T-cell (primary cell): ENCODE data around the gene OBP2B. TPM values are rescaled to one million over a fixed set of nuclear protein-coding genes. Genes with fewer than 3 reads are reported as not detected.
"Not testable (repeated sequence)": the region's sequence is repeated elsewhere in the genome, so short reads cannot be mapped to it uniquely, and the experiment has no call there.

Experiments
- ATAC-seq, 4 experiments: fragments of 200-7000 bp in 3 of 4; fragments of 150-1000 bp in 1 of 4; cut with Tn5 transposase; replicated peaks in 1 of 4; 1 replicate in 3 of 4; 2 replicates in 1 of 4; pipeline ENCODE4 v1.10.0; 2021; ENCODE audit warnings: moderate library complexity in 3 of 4, mild to moderate bottlenecking in 2 of 4, moderate number of reproducible peaks in 1 of 4
- CTCF ChIA-PET, 2 donors: fragments of 300-600 bp; sonication (Branson Sonifier 250); formaldehyde crosslinking; loops; one replicate each; lab custom pipeline; 2022; ENCODE audit warnings: antibody characterized with exemption in 2 of 2; lab: Charles Lee
- POLR2A ChIA-PET, 2 donors: fragments of 300-600 bp; sonication (Branson Sonifier 250); formaldehyde crosslinking; loops; one replicate each; lab custom pipeline; 2022; ENCODE audit warnings: antibody characterized with exemption in 2 of 2; lab: Charles Lee
- DNase-seq, 35 experiments: peaks; one replicate each; pipeline versions ENCODE4 v3.0.0 to v3.0.0-alpha.2; 2013 to 2023
- H3K27ac ChIP-seq: one replicate; pipeline ENCODE4 v1.5.1; 2013; ENCODE audit warnings: low read length
- H3K27me3 ChIP-seq, 2 experiments: replicated peaks in 1 of 2; 1 replicate in 1 of 2; 2 replicates in 1 of 2; pipeline versions ENCODE4 v1.6.1 to v1.7.0; 2013; ENCODE audit warnings: low read length in 1 of 2, mixed read lengths in 1 of 2; ENCODE audit not compliant: control insufficient read depth in 2 of 2, insufficient read depth in 2 of 2; ENCODE audit errors: extremely low read depth in 1 of 2
- H3K36me3 ChIP-seq, 2 donors: 1 replicate in 1 of 2; 2 replicates in 1 of 2; pipeline versions ENCODE4 v1.6.1 to v1.7.0; 2013; ENCODE audit warnings: low read length in 1 of 2; ENCODE audit not compliant: control insufficient read depth in 2 of 2, insufficient read depth in 1 of 2; ENCODE audit errors: extremely low read depth in 1 of 2
- H3K4me1 ChIP-seq, 2 experiments: 1 replicate in 1 of 2; 2 replicates in 1 of 2; pipeline versions ENCODE4 v1.6.1 to v1.7.0; 2013; ENCODE audit warnings: low read length in 2 of 2, mixed read lengths in 1 of 2; ENCODE audit not compliant: insufficient read depth in 2 of 2, control insufficient read depth in 1 of 2; ENCODE audit errors: extremely low read depth in 1 of 2
- H3K4me3 ChIP-seq, 2 donors: 1 replicate in 1 of 2; 2 replicates in 1 of 2; pipeline versions ENCODE4 v1.5.1 to v1.7.0; 2013; ENCODE audit warnings: mild to moderate bottlenecking in 2 of 2, low read length in 1 of 2, moderate library complexity in 1 of 2; ENCODE audit not compliant: control insufficient read depth in 1 of 2; ENCODE audit errors: extremely low read depth in 1 of 2
- H3K9me3 ChIP-seq: 2 replicates; pipeline ENCODE4 v1.7.0; 2013
- H3K27ac Mint-ChIP-seq, 2 donors: one replicate each; pipeline ENCODE4 v1.8.0; 2020 to 2021; ENCODE audit warnings: mild to moderate bottlenecking in 2 of 2, mixed read lengths in 2 of 2
- H3K27me3 Mint-ChIP-seq, 2 donors: one replicate each; pipeline ENCODE4 v1.8.0; 2021 to 2022; ENCODE audit warnings: mixed read lengths in 2 of 2
- H3K36me3 Mint-ChIP-seq: one replicate; pipeline ENCODE4 v1.8.0; 2021; ENCODE audit warnings: mixed read lengths
- H3K4me1 Mint-ChIP-seq, 3 donors: one replicate each; pipeline ENCODE4 v1.8.0; 2020 to 2022; ENCODE audit warnings: mixed read lengths in 3 of 3, mild to moderate bottlenecking in 1 of 3
- H3K4me3 Mint-ChIP-seq, 3 donors: one replicate each; pipeline ENCODE4 v1.8.0; 2020 to 2022; ENCODE audit warnings: mild to moderate bottlenecking in 3 of 3, mixed read lengths in 3 of 3, moderate library complexity in 3 of 3
- H3K9me3 Mint-ChIP-seq, 3 donors: one replicate each; pipeline ENCODE4 v1.8.0; 2020 to 2022; ENCODE audit warnings: mixed read lengths in 3 of 3
- WGBS: methylation state at CpG from one replicate; pipeline ENCODE4 v1.1.5; 2013; ENCODE audit warnings: missing lambda C conversion rate; ENCODE audit not compliant: insufficient coverage; 5-methylcytosine and 5-hydroxymethylcytosine counted together
- total RNA-seq, 35 experiments: library from RNA in 6 of 35; stranded (reverse) in 6 of 35; fragments of 120-200 nt in 1 of 35; gene quantifications; one replicate each; pipeline versions ENCODE4 v1.2.1 to v1.2.4 and lab custom pipeline; 2013 to 2026

Gene OBP2B
- total RNA-seq, 5 donors from 2014 or later (not counting 1 experiment from before 2014, with no cell fraction given) = not detected

GRCh38 chr9:133180953-133181352 is 28.1 kb downstream of the OBP2B start:
- Mint-ChIP-seq H3K27ac (no peak overlapping the region), H3K4me3 (no peak overlapping the region), H3K9me3 (no peaks in the 10 kb centered on the region), H3K27me3 (peaks cover 16 to 29% of the 10 kb centered on the region in 2 donors), H3K4me1 (peaks cover 9 to 10% (median 10%) of the 10 kb centered on the region in 3 donors), H3K36me3 (no peaks in the 10 kb centered on the region)
- ATAC-seq = no peak
- Histone ChIP-seq H3K9me3 (no peaks in the 10 kb centered on the region), H3K4me1 (peaks cover 3 to 12% of the 10 kb centered on the region in 2 experiments), H3K4me3 (no peak overlapping the region), H3K27ac (no peak overlapping the region), H3K36me3 (no peaks in the 10 kb centered on the region), H3K27me3 (peaks cover 0 to 16% of the 10 kb centered on the region in 2 experiments)
- ChIA-PET POLR2A (interaction anchor here (0.6 to 1.1 kb wide), 3 partner anchors 14 to 85 kb away, joined by 3 to 8 read pairs (median 3); no protein-coding TSS in a partner anchor), CTCF (interaction anchor here in 1 of 2 donors (1.4 kb wide), 1 partner anchor 37 kb away, joined by 4 read pairs; no protein-coding TSS in a partner anchor)
- 67% methylated on average over 3 of the region's 5 CpGs for WGBS
- no peak for DNase-seq

GRCh38 chr9:133173056-133173455 is 36.0 kb downstream of the OBP2B start:
- Mint-ChIP-seq H3K36me3 (no peaks in the 10 kb centered on the region), H3K4me3 (no peak overlapping the region), H3K4me1 (no peaks in the 10 kb centered on the region), H3K27me3 (peaks cover 0 to 6% of the 10 kb centered on the region in 2 donors), H3K9me3 (no peaks in the 10 kb centered on the region), H3K27ac (no peak overlapping the region)
- ATAC-seq (no peak), DNase-seq (no peak)
- Histone ChIP-seq H3K9me3 (no peaks in the 10 kb centered on the region), H3K27me3 (peaks cover 0 to 11% of the 10 kb centered on the region in 2 experiments), H3K36me3 (no peaks in the 10 kb centered on the region), H3K27ac (no peak overlapping the region), H3K4me3 (no peak overlapping the region), H3K4me1 (no peaks in the 10 kb centered on the region)
- POLR2A ChIA-PET = no interaction called here
- 84% methylated on average over 7 of the region's 7 CpGs for WGBS
- CTCF ChIA-PET = no interaction called here

GRCh38 chr9:133171161-133171961 is 37.7 kb downstream of the OBP2B start:
- Mint-ChIP-seq H3K9me3 (no peaks in the 10 kb centered on the region), H3K27me3 (peaks cover 0 to 6% of the 10 kb centered on the region in 2 donors), H3K27ac (no peak overlapping the region), H3K4me1 (no peaks in the 10 kb centered on the region), H3K36me3 (no peaks in the 10 kb centered on the region), H3K4me3 (no peak overlapping the region)
- 87% methylated on average over 28 of the region's 29 CpGs for WGBS
- ATAC-seq (no peak), DNase-seq (no peak)
- H3K27me3 ChIP-seq = peaks cover 0 to 11% of the 10 kb centered on the region in 2 experiments
- H3K27ac ChIP-seq = no peak overlapping the region
- no peaks in the 10 kb centered on the region for H3K4me1 ChIP-seq
- no peak overlapping the region for H3K4me3 ChIP-seq
- POLR2A ChIA-PET = no interaction called here
- CTCF ChIA-PET = no interaction called here
- H3K36me3 ChIP-seq = no peaks in the 10 kb centered on the region
- no peaks in the 10 kb centered on the region for H3K9me3 ChIP-seq

- ChIA-PET CTCF (no interaction called here), POLR2A (no interaction called here)
- Histone ChIP-seq H3K9me3 (no peaks in the 10 kb centered on the region), H3K4me1 (no peaks in the 10 kb centered on the region), H3K27me3 (peaks cover 0 to 11% of the 10 kb centered on the region in 2 experiments), H3K27ac (no peak overlapping the region), H3K4me3 (no peak overlapping the region), H3K36me3 (no peaks in the 10 kb centered on the region)
- Mint-ChIP-seq H3K27ac (no peak overlapping the region), H3K36me3 (no peaks in the 10 kb centered on the region), H3K9me3 (no peaks in the 10 kb centered on the region), H3K27me3 (peaks cover 0 to 6% of the 10 kb centered on the region in 2 donors), H3K4me3 (no peak overlapping the region), H3K4me1 (no peaks in the 10 kb centered on the region)
- no peak for DNase-seq
- WGBS = 94% methylated on average over 3 of the region's 11 CpGs
- no peak for ATAC-seq
These were observed 38.3 kb downstream of the OBP2B start for GRCh38 chr9:133170716-133171115.

GRCh38 chr9:133169687-133170086 is 39.4 kb downstream of the OBP2B start:
- H3K9me3 Mint-ChIP-seq, H3K36me3 Mint-ChIP-seq, H3K9me3 ChIP-seq, DNase-seq, POLR2A ChIA-PET, H3K4me1 Mint-ChIP-seq, H3K36me3 ChIP-seq, ATAC-seq, H3K27ac Mint-ChIP-seq, H3K27ac ChIP-seq, H3K4me1 ChIP-seq, CTCF ChIA-PET, H3K27me3 Mint-ChIP-seq, H3K4me3 Mint-ChIP-seq, H3K4me3 ChIP-seq: not testable (repeated sequence)
- 84% methylated on average over 5 of the region's 12 CpGs for WGBS
- H3K27me3 ChIP-seq = peaks cover 0 to 11% of the 10 kb centered on the region in 2 experiments

- CTCF ChIA-PET = no interaction called here
- Mint-ChIP-seq H3K27me3 (peaks cover 0 to 6% of the 10 kb centered on the region in 2 donors), H3K27ac (no peak overlapping the region), H3K4me3 (no peak overlapping the region), H3K4me1 (peaks cover 0 to 2% (median 0%) of the 10 kb centered on the region in 3 donors), H3K9me3 (no peaks in the 10 kb centered on the region), H3K36me3 (no peaks in the 10 kb centered on the region)
- POLR2A ChIA-PET = no interaction called here
- Histone ChIP-seq H3K36me3 (no peaks in the 10 kb centered on the region), H3K4me3 (no peak overlapping the region), H3K27ac (no peak overlapping the region), H3K4me1 (peaks cover 0 to 3% of the 10 kb centered on the region in 2 experiments), H3K9me3 (no peaks in the 10 kb centered on the region), H3K27me3 (peaks cover 0 to 15% of the 10 kb centered on the region in 2 experiments)
- DNase-seq (no peak), ATAC-seq (no peak)
- WGBS = 93% methylated on average over 4 of the region's 13 CpGs
These were observed 39.9 kb downstream of the OBP2B start for GRCh38 chr9:133169102-133169501.
